IMR-90 (cell line): ENCODE data around the gene ZNF276. TPM values are rescaled to one million over a fixed set of nuclear protein-coding genes. Genes with fewer than 3 reads are reported as not detected.
A peak's percentile ranks its signal among the peaks of the same experiment; 100 is the strongest.

Experiments used
- ATAC-seq: fragments of 200-7000 bp; cut with Tn5 transposase; 2 replicates; pipeline ENCODE4 v1.9.1; 2020; ENCODE audit warnings: low read depth, mild to moderate bottlenecking, moderate library complexity
- BruUV-seq: library from RNA; stranded (reverse); fragments of 400-500 nt; replicated peaks from 2 replicates; lab custom pipeline; 2021; lab: Mats Ljungman, UMichigan
- CTCF ChIA-PET: fragments of 300-600 bp; formaldehyde crosslinking; extraction: SDS; loops from one replicate; lab custom pipeline; 2021; ENCODE audit warnings: antibody characterized with exemption; lab: Yijun Ruan, JAX
- POLR2A ChIA-PET: fragments of 300-600 bp; sonication (Branson Sonifier 250); formaldehyde crosslinking; loops from one replicate; lab custom pipeline; 2022; ENCODE audit warnings: antibody characterized with exemption; ENCODE audit not compliant: unreplicated experiment; lab: Charles Lee
- DNase-seq: peaks from one replicate; pipeline ENCODE4 v3.0.0; 2013
- H2AFZ ChIP-seq: replicated peaks from 2 replicates; pipeline ENCODE3; 2013; ENCODE audit warnings: low read length, mild to moderate bottlenecking; ENCODE audit not compliant: poor library complexity
- H2AK5ac ChIP-seq: 2 replicates; pipeline ENCODE4 v1.6.1; 2013; ENCODE audit warnings: low read depth, low read length, inconsistent platforms
- H2AK9ac ChIP-seq: replicated peaks from 2 replicates; pipeline ENCODE3; 2013; ENCODE audit warnings: mild to moderate bottlenecking, low read depth, low read length, moderate library complexity; ENCODE audit not compliant: poor library complexity
- H2BK120ac ChIP-seq: 2 replicates; pipeline ENCODE4 v1.6.1; 2013; ENCODE audit warnings: low read depth, low read length, inconsistent platforms
- H2BK15ac ChIP-seq: 3 replicates; pipeline ENCODE4 v1.6.1; 2013; ENCODE audit warnings: low read depth, low read length, inconsistent platforms
- H2BK20ac ChIP-seq: 2 replicates; pipeline ENCODE4 v1.6.1; 2013; ENCODE audit warnings: low read depth, mild to moderate bottlenecking, inconsistent platforms, low read length, moderate library complexity
- H2BK5ac ChIP-seq: 2 replicates; pipeline ENCODE4 v1.6.1; 2013; ENCODE audit warnings: mild to moderate bottlenecking, low read depth, low read length, inconsistent platforms; ENCODE audit not compliant: poor library complexity, severe bottlenecking
- H3K14ac ChIP-seq: replicated peaks from 2 replicates; pipeline ENCODE4 v1.6.1; 2013; ENCODE audit warnings: low read depth, low read length, inconsistent platforms
- H3K18ac ChIP-seq: 2 replicates; pipeline ENCODE4 v1.6.1; 2013; ENCODE audit warnings: low read depth, low read length, control low read depth
- H3K23ac ChIP-seq: 2 replicates; pipeline ENCODE4 v1.6.1; 2013; ENCODE audit warnings: low read depth, low read length, inconsistent platforms
- H3K27ac ChIP-seq: 2 replicates; pipeline ENCODE4 v1.5.1; 2013; ENCODE audit warnings: mild to moderate bottlenecking, control low read depth, low read length; ENCODE audit not compliant: insufficient read depth
- H3K27me3 ChIP-seq: 2 replicates; pipeline ENCODE4 v1.6.1; 2013; ENCODE audit warnings: low read length; ENCODE audit not compliant: control insufficient read depth, insufficient read depth
- H3K36me3 ChIP-seq: 2 replicates; pipeline ENCODE4 v1.6.1; 2013; ENCODE audit warnings: low read length, mixed read lengths; ENCODE audit not compliant: control insufficient read depth, insufficient read depth
- H3K4ac ChIP-seq: 2 replicates; pipeline ENCODE4 v1.6.1; 2013; ENCODE audit warnings: low read depth, low read length, inconsistent platforms
- H3K4me1 ChIP-seq: 2 replicates; pipeline ENCODE4 v1.6.1; 2013; ENCODE audit warnings: low read length, mixed read lengths; ENCODE audit not compliant: control insufficient read depth, insufficient read depth
- H3K4me2 ChIP-seq: 2 replicates; pipeline ENCODE4 v1.6.1; 2013; ENCODE audit warnings: low read depth, mild to moderate bottlenecking, control low read depth, low read length, moderate library complexity
- H3K4me3 ChIP-seq: 2 replicates; pipeline ENCODE4 v1.5.1; 2013; ENCODE audit warnings: low read depth, mild to moderate bottlenecking, control low read depth, low read length, moderate library complexity; ENCODE audit not compliant: insufficient read depth
- H3K56ac ChIP-seq: 2 replicates; pipeline ENCODE4 v1.6.1; 2013; ENCODE audit warnings: low read length, inconsistent platforms; ENCODE audit not compliant: insufficient read depth; ENCODE audit errors: extremely low read depth
- H3K79me1 ChIP-seq, 2 experiments: 2 replicates each; pipeline ENCODE4 v1.6.1; 2013; ENCODE audit warnings: low read length in 2 of 2, inconsistent platforms in 1 of 2, low read depth in 1 of 2
- H3K9ac ChIP-seq: 2 replicates; pipeline ENCODE4 v1.6.1; 2013; ENCODE audit warnings: low read depth, low read length, control low read depth
- H3K9me1 ChIP-seq: 2 replicates; pipeline ENCODE4 v1.6.1; 2013; ENCODE audit warnings: low read length, inconsistent platforms; ENCODE audit not compliant: insufficient read depth
- H3K9me3 ChIP-seq: 2 replicates; pipeline ENCODE4 v1.6.1; 2013; ENCODE audit warnings: low read length; ENCODE audit not compliant: control insufficient read depth, insufficient read depth
- H4K20me1 ChIP-seq: 2 replicates; pipeline ENCODE4 v1.6.1; 2013; ENCODE audit warnings: low read length, inconsistent platforms; ENCODE audit not compliant: insufficient read depth
- H4K5ac ChIP-seq: 2 replicates; pipeline ENCODE4 v1.6.1; 2013; ENCODE audit warnings: mild to moderate bottlenecking, low read depth, low read length, control low read depth
- H4K8ac ChIP-seq, 2 experiments: 2 replicates each; pipeline ENCODE4 v1.6.1; 2013; ENCODE audit warnings: low read depth in 2 of 2, low read length in 2 of 2, control low read depth in 1 of 2, inconsistent platforms in 1 of 2
- H4K91ac ChIP-seq: 2 replicates; pipeline ENCODE4 v1.6.1; 2013; ENCODE audit warnings: low read depth, low read length, inconsistent platforms; ENCODE audit not compliant: insufficient read depth
- FOS ChIP-seq: fragments of 150-350 bp; IDR thresholded peaks from 2 replicates; pipeline ENCODE4 v1.6.1; 2016; ENCODE audit warnings: low read depth, low read length
- MAZ ChIP-seq: IDR thresholded peaks from 2 replicates; pipeline ENCODE4 v1.6.1; 2012; ENCODE audit warnings: low read depth, mild to moderate bottlenecking, low read length, improper control_type of control experiment, moderate library complexity, borderline replicate concordance
- NFE2L2 ChIP-seq: fragments of 150-350 bp; IDR thresholded peaks from 2 replicates; pipeline ENCODE4 v1.6.1; 2016; ENCODE audit warnings: low read depth, mild to moderate bottlenecking, low read length
- POLR2A ChIP-seq: IDR thresholded peaks from 2 replicates; pipeline ENCODE4 v1.6.1; 2012; ENCODE audit warnings: mild to moderate bottlenecking, low read depth, low read length
- SMC3 ChIP-seq: fragments of 150-350 bp; IDR thresholded peaks from 2 replicates; pipeline ENCODE4 v1.6.1; 2016; ENCODE audit warnings: low read depth, mild to moderate bottlenecking, antibody characterized with exemption, low read length, moderate library complexity
- WGBS, 2 experiments: methylation state at CpG; one replicate each; pipeline versions ENCODE4 v1.1.5 to v1.1.7; 2013; ENCODE audit warnings: missing lambda C conversion rate in 2 of 2; ENCODE audit not compliant: insufficient read length in 1 of 2; ENCODE audit errors: extremely low coverage in 2 of 2; 5-methylcytosine and 5-hydroxymethylcytosine counted together
- dilution Hi-C: fragments of 300-500 bp; cut with HindIII; formaldehyde crosslinking; loops from one replicate; pipeline ENCODE4 v1.14.3; 2018; ENCODE audit warnings: low sequenced_read_pairs; ENCODE audit not compliant: unreplicated experiment
- in situ Hi-C: fragments of 300-500 bp; cut with MboI; formaldehyde crosslinking; loops from 3 replicates; pipeline ENCODE4 v1.14.3; 2019; ENCODE audit warnings: low sequenced_read_pairs, inconsistent platforms, mixed read lengths
- intact Hi-C: fragments of 100-400 bp; cut with micrococcal nuclease; formaldehyde crosslinking; loops from 2 replicates; pipeline ENCODE4 v1.10.0; 2022
- polyA plus RNA-seq, 3 experiments: library from polyadenylated mRNA; depleted of rRNA; stranded (reverse); fragments of >200 nt; gene quantifications; 2 replicates each; pipeline ENCODE4 v1.2.3, GENCODE V29; 2012; ENCODE audit warnings: low replicate concordance in 1 of 3
- total RNA-seq: library from RNA; depleted of rRNA; stranded (reverse); fragments of >200 nt; gene quantifications from 2 replicates; pipeline ENCODE4 v1.2.3, GENCODE V29; 2012
- TF ChIP-seq, protein P1 (sequence below): fragments of 150-350 bp; IDR thresholded peaks from 2 replicates; pipeline ENCODE4 v1.6.1; 2016; ENCODE audit warnings: low read depth, mild to moderate bottlenecking, low read length, moderate library complexity, borderline replicate concordance
- TF ChIP-seq, protein P2 (sequence below): fragments of 150-350 bp; IDR thresholded peaks from 2 replicates; pipeline ENCODE4 v1.6.1; 2017; ENCODE audit warnings: mild to moderate bottlenecking, antibody characterized with exemption, low read length, low read depth

The ZNF276 gene
- total and polyA plus RNA-seq, 2 of the 4 experiments (the other 2 are of a cell fraction), result 4.1 to 18.6 TPM

DNA sequence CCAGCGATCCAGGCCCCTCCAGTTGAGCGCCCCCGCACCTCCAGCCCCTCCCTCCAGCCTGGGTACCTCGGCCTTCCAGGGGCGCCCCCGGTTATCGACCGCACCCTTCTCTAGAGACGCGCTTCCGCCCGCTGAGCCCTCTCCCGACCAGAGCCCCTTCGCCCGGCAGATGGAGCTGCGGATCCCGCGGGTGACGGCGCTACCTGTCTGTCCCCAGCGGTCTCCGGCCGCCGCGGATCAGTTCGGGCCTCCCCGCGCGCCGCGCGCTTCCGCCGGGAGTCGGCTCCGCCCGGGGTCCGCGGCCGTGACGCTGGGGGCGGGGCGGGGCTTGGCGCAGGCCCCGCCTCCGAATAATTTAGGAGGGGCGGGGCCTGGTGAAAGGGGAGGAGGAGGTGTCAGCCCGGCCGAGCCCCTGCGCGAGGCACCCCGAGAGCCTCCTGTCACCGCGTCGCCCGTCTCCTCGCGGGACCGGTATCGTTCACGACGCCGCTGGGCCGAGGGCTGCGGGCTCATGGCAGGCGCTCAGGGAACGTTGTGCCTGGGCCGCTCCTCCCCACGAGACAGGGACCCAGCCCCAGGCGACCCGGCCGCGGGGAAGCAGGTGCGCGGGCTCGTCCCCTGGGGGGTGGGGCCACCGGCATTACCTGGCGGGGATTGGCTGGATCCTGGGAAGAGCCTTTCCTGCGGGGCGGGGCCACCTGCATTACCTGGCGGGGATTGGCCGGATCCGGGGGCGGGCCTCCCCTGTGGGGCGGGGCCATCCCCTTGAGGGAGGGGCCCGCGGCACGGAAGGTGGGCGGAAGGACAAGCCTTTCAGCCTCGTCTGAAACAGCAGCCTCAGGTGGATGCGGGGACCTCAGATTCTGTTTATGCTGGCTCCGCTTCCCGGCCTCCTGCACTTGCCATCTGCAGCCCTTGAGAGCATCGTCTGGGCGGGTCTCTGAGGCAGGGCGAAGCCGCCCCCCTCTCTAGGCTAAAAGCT, 19.6 kb upstream of the ZNF276 start, which contains the start of gene SPATA2L (continued):
- TF ChIP-seq, protein P1, sequence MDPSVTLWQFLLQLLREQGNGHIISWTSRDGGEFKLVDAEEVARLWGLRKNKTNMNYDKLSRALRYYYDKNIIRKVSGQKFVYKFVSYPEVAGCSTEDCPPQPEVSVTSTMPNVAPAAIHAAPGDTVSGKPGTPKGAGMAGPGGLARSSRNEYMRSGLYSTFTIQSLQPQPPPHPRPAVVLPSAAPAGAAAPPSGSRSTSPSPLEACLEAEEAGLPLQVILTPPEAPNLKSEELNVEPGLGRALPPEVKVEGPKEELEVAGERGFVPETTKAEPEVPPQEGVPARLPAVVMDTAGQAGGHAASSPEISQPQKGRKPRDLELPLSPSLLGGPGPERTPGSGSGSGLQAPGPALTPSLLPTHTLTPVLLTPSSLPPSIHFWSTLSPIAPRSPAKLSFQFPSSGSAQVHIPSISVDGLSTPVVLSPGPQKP, result no peak

DNA sequence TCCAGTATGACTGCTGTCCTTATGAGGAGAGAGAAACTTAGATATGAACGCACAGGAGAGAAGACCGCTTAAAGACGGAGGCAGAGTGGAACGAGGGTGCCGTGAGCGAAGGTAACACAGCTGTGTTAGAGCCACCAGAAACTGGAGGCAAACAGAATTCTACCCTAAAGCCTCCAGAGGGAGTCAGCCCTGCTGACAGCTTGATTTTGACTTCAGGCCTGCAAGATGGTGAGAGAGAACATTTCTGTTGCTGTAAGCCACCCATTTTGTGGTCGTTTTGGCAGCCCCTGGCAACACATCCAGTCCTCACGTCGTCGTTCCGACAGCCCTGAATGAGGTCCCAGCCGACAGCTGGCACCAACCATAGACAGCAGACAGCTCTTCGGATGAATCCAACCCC, 17.1 kb upstream of the ZNF276 start:
- no peaks in the 10 kb centered on the region for H3K9me3 ChIP-seq
- peaks cover 15% of the 10 kb centered on the region for H4K20me1 ChIP-seq
- dilution Hi-C loops (no loop called here), in situ Hi-C loops (no loop called here), intact Hi-C loops (no loop called here)
- H2AK5ac ChIP-seq, result no peak overlapping the region
- ATAC-seq (no peak), DNase-seq (no peak)
- H2BK15ac ChIP-seq, result no peak overlapping the region
- CTCF ChIA-PET, result interaction anchor here (1.3 kb wide), 1 partner anchor 10 kb away, joined by 6 read pairs; no protein-coding TSS in a partner anchor
- no peak overlapping the region for H3K9ac ChIP-seq
- no peak overlapping the region for H4K8ac ChIP-seq
- no peaks in the 10 kb centered on the region for H3K9me1 ChIP-seq
- H2BK120ac ChIP-seq, result no peak overlapping the region
- H3K27me3 ChIP-seq, result no peaks in the 10 kb centered on the region
- TF ChIP-seq MAZ (no peak), POLR2A (no peak), SMC3 (no peak), FOS (no peak), NFE2L2 (no peak)
- TF ChIP-seq, protein P2, sequence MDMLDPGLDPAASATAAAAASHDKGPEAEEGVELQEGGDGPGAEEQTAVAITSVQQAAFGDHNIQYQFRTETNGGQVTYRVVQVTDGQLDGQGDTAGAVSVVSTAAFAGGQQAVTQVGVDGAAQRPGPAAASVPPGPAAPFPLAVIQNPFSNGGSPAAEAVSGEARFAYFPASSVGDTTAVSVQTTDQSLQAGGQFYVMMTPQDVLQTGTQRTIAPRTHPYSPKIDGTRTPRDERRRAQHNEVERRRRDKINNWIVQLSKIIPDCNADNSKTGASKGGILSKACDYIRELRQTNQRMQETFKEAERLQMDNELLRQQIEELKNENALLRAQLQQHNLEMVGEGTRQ, result no peak
- 42% methylated on average over 7 of the region's 13 CpGs; no CpG with 5 or more reads in 1 of the 2 experiments for WGBS, 2 experiments
- no TSS peak for BruUV-seq
- no peak overlapping the region for H3K4me3 ChIP-seq
- no peak overlapping the region for H3K4ac ChIP-seq
- H3K36me3 ChIP-seq, result peaks cover 8% of the 10 kb centered on the region; the same call in 1 of the 2 replicates
- POLR2A ChIA-PET, result no interaction called here
- peak overlapping the region; percentile 43 for H2AFZ ChIP-seq
- H4K91ac ChIP-seq, result no peak overlapping the region
- no peak overlapping the region for H4K5ac ChIP-seq
- peaks cover 11% of the 10 kb centered on the region for H3K4me1 ChIP-seq
- no peak overlapping the region for H3K18ac ChIP-seq
- H2BK5ac ChIP-seq, result no peak overlapping the region
- no peak overlapping the region for H3K56ac ChIP-seq
- H3K27ac ChIP-seq, result no peak overlapping the region
- H2AK9ac ChIP-seq, result peak overlapping the region; percentile 24
- no peak overlapping the region for H3K23ac ChIP-seq
- peaks cover 5 to 13% of the 10 kb centered on the region in 2 experiments; a peak in 2 of 4 replicates for H3K79me1 ChIP-seq
- no peak overlapping the region for H3K14ac ChIP-seq
- no peak overlapping the region for H2BK20ac ChIP-seq
- H3K4me2 ChIP-seq, result no peak overlapping the region
